Measurements from ENCODE around the gene C1QL3.

DNA sequence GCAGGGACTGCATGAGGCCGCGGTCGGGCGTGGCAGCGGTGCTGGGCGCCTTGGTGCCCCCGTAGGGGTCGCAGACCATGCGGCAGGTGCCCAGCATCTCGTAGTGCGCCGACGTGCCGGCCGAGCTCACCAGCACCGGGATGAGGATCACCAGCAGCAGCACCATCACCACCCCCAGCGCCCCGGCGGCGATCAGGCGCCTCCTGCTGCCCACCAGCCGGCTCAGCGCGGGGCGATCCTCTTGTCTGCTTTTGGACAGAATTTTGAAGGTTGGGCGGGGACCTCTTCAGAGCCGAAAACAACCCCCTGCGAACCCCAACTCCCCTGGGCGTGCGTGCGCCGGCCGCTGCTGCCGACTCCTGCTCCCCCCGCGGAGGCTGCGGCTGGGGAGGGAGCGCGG, 779 bp downstream of the C1QL3 start:
- TF ChIP-seq CTCF (IDR thresholded peaks at IDR 0.05) (peak in 2 of 6 experiments; percentile 33 to 34), POLR2A (IDR thresholded peaks at IDR 0.05) (no peak)

Data from thyroid gland (tissue), 4 donors.